Bronchial epithelial cell (primary cell): ENCODE data around the gene ZNF827. TPM values are rescaled to one million over a fixed set of nuclear protein-coding genes. Genes with fewer than 3 reads are reported as not detected.

Source experiments
- DNase-seq: peaks from one replicate; pipeline ENCODE4 v3.0.0-alpha.2; 2010; ENCODE audit warnings: low read depth
- FAIRE-seq: peaks from 2 replicates; lab custom pipeline; 2011; peaks lifted over from hg19 to GRCh38; lab: Jason Lieb, UNC
- H3K27me3 ChIP-seq: 2 replicates; pipeline ENCODE4 v1.5.1; 2011; ENCODE audit warnings: low read length; ENCODE audit not compliant: control insufficient read depth, insufficient read depth
- H3K36me3 ChIP-seq: 2 replicates; pipeline ENCODE4 v1.5.1; 2011; ENCODE audit warnings: low read length; ENCODE audit not compliant: control insufficient read depth, insufficient read depth
- H3K4me3 ChIP-seq: 2 replicates; pipeline ENCODE4 v1.5.1; 2011; ENCODE audit warnings: mild to moderate bottlenecking, low read depth, low read length, control low read depth
- CTCF ChIP-seq: IDR thresholded peaks from 2 replicates; pipeline ENCODE4 v1.5.1; 2011; ENCODE audit warnings: mild to moderate bottlenecking, moderate library complexity, low read length, control low read depth, inconsistent platforms; ENCODE audit not compliant: insufficient read depth, severe bottlenecking
- total RNA-seq: library from RNA; depleted of rRNA; stranded (reverse); fragments of >200 nt; gene quantifications from 2 replicates; pipeline ENCODE4 v1.2.1, GENCODE V29; 2014

ZNF827 gene
- total RNA-seq, 1 donor from 2014 or later: 2.1 TPM

GRCh38 chr4:145882604-145883003, 56.0 kb downstream of the ZNF827 start:
- no peak overlapping the region for H3K4me3 ChIP-seq
- no peak for FAIRE-seq
- DNase-seq: no peak
- peaks cover 2% of the 10 kb centered on the region for H3K36me3 ChIP-seq
- H3K27me3 ChIP-seq: no peaks in the 10 kb centered on the region
- no peak for TF ChIP-seq CTCF

GRCh38 chr4:145881989-145882388, 56.6 kb downstream of the ZNF827 start:
- FAIRE-seq (peak; percentile 96), DNase-seq (peak; percentile 94)
- no peak for TF ChIP-seq CTCF

GRCh38 chr4:145881576-145881975, 57.0 kb downstream of the ZNF827 start:
- no peaks in the 10 kb centered on the region for H3K27me3 ChIP-seq
- peaks cover 2% of the 10 kb centered on the region for H3K36me3 ChIP-seq
- no peak for TF ChIP-seq CTCF
- no peak for DNase-seq
- no peak overlapping the region for H3K4me3 ChIP-seq
- no peak for FAIRE-seq

More at GRCh38 chr4:145881989-145882388, 56.6 kb downstream of the ZNF827 start:
- Histone ChIP-seq H3K4me3 (no peak overlapping the region), H3K36me3 (peaks cover 2% of the 10 kb centered on the region), H3K27me3 (no peaks in the 10 kb centered on the region)

- Histone ChIP-seq H3K36me3 (no peaks in the 10 kb centered on the region), H3K27me3 (no peaks in the 10 kb centered on the region), H3K4me3 (no peak overlapping the region)
- FAIRE-seq: no peak
- DNase-seq: peak; percentile 57
- no peak for TF ChIP-seq CTCF
Measured at GRCh38 chr4:145880355-145880960, 58.2 kb downstream of the ZNF827 start.

- DNase-seq: no peak
- no peaks in the 10 kb centered on the region for H3K27me3 ChIP-seq
- H3K4me3 ChIP-seq: no peak overlapping the region
- H3K36me3 ChIP-seq: no peaks in the 10 kb centered on the region
- FAIRE-seq: no peak
- no peak for TF ChIP-seq CTCF
Measured at GRCh38 chr4:145879598-145879997, 59.0 kb downstream of the ZNF827 start.
